ENCODE measurements around the gene TMEM132C. TPM values are rescaled to one million over a fixed set of nuclear protein-coding genes. Genes with fewer than 3 reads are reported as not detected.

TMEM132C gene
- total RNA-seq, 2 experiments from 2014 or later: not detected

- intact Hi-C loops (cut with micrococcal nuclease; ENCODE audit: unreplicated experiment): no loop called here
- Histone ChIP-seq H3K9me3 (ENCODE audit: low read length) (no peaks in the 10 kb centered on the region), H3K4me3 (ENCODE audit: low read depth, low read length, poor library complexity, severe bottlenecking) (no peak overlapping the region), H3K4me1 (ENCODE audit: insufficient read depth, low read length, poor library complexity, severe bottlenecking) (no peaks in the 10 kb centered on the region), H3K9me2 (ENCODE audit: insufficient read depth, low read length) (no peaks in the 10 kb centered on the region), H3K27ac (ENCODE audit: low read depth, low read length, poor library complexity, severe bottlenecking) (no peak overlapping the region), H3K79me2 (ENCODE audit: insufficient read depth, low read depth, low read length) (no peaks in the 10 kb centered on the region), H4K20me1 (ENCODE audit: insufficient read depth, low read length) (no peaks in the 10 kb centered on the region), H3K4me2 (ENCODE audit: low read length) (no peak overlapping the region), H3K36me3 (ENCODE audit: insufficient read depth, low read length) (no peaks in the 10 kb centered on the region), H2AFZ (ENCODE audit: low read length) (no peak overlapping the region)
- CTCF ChIA-PET (ENCODE audit: unreplicated experiment): no interaction called here
- DNase-seq (ENCODE audit: low spot score): no peak
- TF ChIP-seq EZH2phosphoT487 (IDR thresholded peaks at IDR 0.05; ENCODE audit: borderline replicate concordance, low read depth, low read length): no peak
- TF ChIP-seq CTCF (conservative IDR thresholded peaks at IDR 0.05; ENCODE audit: low read length): no peak
- BruUV-seq (replicated peaks): no TSS peak
- POLR2A ChIA-PET: no interaction called here
These were observed 485.4 kb downstream of the TMEM132C start for GRCh38 chr12:128752386-128752785.

- TF ChIP-seq EZH2phosphoT487 (IDR thresholded peaks at IDR 0.05; ENCODE audit: borderline replicate concordance, low read depth, low read length) (no peak), CTCF (conservative IDR thresholded peaks at IDR 0.05; ENCODE audit: low read length) (no peak)
- Histone ChIP-seq H3K4me3 (ENCODE audit: low read depth, low read length, poor library complexity, severe bottlenecking) (no peak overlapping the region), H3K36me3 (ENCODE audit: insufficient read depth, low read length) (no peaks in the 10 kb centered on the region), H3K9me3 (ENCODE audit: low read length) (no peaks in the 10 kb centered on the region), H2AFZ (ENCODE audit: low read length) (no peak overlapping the region), H3K4me2 (ENCODE audit: low read length) (no peak overlapping the region), H3K27ac (ENCODE audit: low read depth, low read length, poor library complexity, severe bottlenecking) (no peak overlapping the region), H3K79me2 (ENCODE audit: insufficient read depth, low read depth, low read length) (no peaks in the 10 kb centered on the region), H3K4me1 (ENCODE audit: insufficient read depth, low read length, poor library complexity, severe bottlenecking) (no peaks in the 10 kb centered on the region), H3K9me2 (ENCODE audit: insufficient read depth, low read length) (no peaks in the 10 kb centered on the region), H4K20me1 (ENCODE audit: insufficient read depth, low read length) (no peaks in the 10 kb centered on the region)
- CTCF ChIA-PET (ENCODE audit: unreplicated experiment): no interaction called here
- BruUV-seq (replicated peaks): no TSS peak
- no peak for DNase-seq (ENCODE audit: low spot score)
- intact Hi-C loops (cut with micrococcal nuclease; ENCODE audit: unreplicated experiment): no loop called here
- POLR2A ChIA-PET: interaction anchor here (0.7 kb wide), 1 partner anchor 903 kb away, joined by 3 read pairs; no protein-coding TSS in a partner anchor
These were observed 486.5 kb downstream of the TMEM132C start for GRCh38 chr12:128753438-128753837.

GRCh38 chr12:128754275-128754674 lies 487.3 kb downstream of the TMEM132C start:
- ChIA-PET CTCF (ENCODE audit: unreplicated experiment) (no interaction called here), POLR2A (no interaction called here)
- H3K79me2 ChIP-seq (ENCODE audit: insufficient read depth, low read depth, low read length): no peaks in the 10 kb centered on the region
- H3K36me3 ChIP-seq (ENCODE audit: insufficient read depth, low read length): no peaks in the 10 kb centered on the region
- H2AFZ ChIP-seq (ENCODE audit: low read length): no peak overlapping the region
- intact Hi-C loops (cut with micrococcal nuclease; ENCODE audit: unreplicated experiment): no loop called here
- TF ChIP-seq CTCF (conservative IDR thresholded peaks at IDR 0.05; ENCODE audit: low read length) (no peak), EZH2phosphoT487 (IDR thresholded peaks at IDR 0.05; ENCODE audit: borderline replicate concordance, low read depth, low read length) (no peak)
- no peaks in the 10 kb centered on the region for H3K4me1 ChIP-seq (ENCODE audit: insufficient read depth, low read length, poor library complexity, severe bottlenecking)
- no peaks in the 10 kb centered on the region for H3K9me2 ChIP-seq (ENCODE audit: insufficient read depth, low read length)
- H3K4me2 ChIP-seq (ENCODE audit: low read length): no peak overlapping the region
- no peaks in the 10 kb centered on the region for H3K9me3 ChIP-seq (ENCODE audit: low read length)
- no peak for DNase-seq (ENCODE audit: low spot score)
- H3K4me3 ChIP-seq (ENCODE audit: low read depth, low read length, poor library complexity, severe bottlenecking): no peak overlapping the region
- no peaks in the 10 kb centered on the region for H4K20me1 ChIP-seq (ENCODE audit: insufficient read depth, low read length)
- BruUV-seq (replicated peaks): no TSS peak
- no peak overlapping the region for H3K27ac ChIP-seq (ENCODE audit: low read depth, low read length, poor library complexity, severe bottlenecking)

Data from OCI-LY7 (cell line).